ENCODE measurements around the gene MAVS. TPM values are rescaled to one million over a fixed set of nuclear protein-coding genes. Genes with fewer than 3 reads are reported as not detected.

MAVS gene
- total RNA-seq, 1 experiment from 2014 or later: 23.4 TPM

DNA sequence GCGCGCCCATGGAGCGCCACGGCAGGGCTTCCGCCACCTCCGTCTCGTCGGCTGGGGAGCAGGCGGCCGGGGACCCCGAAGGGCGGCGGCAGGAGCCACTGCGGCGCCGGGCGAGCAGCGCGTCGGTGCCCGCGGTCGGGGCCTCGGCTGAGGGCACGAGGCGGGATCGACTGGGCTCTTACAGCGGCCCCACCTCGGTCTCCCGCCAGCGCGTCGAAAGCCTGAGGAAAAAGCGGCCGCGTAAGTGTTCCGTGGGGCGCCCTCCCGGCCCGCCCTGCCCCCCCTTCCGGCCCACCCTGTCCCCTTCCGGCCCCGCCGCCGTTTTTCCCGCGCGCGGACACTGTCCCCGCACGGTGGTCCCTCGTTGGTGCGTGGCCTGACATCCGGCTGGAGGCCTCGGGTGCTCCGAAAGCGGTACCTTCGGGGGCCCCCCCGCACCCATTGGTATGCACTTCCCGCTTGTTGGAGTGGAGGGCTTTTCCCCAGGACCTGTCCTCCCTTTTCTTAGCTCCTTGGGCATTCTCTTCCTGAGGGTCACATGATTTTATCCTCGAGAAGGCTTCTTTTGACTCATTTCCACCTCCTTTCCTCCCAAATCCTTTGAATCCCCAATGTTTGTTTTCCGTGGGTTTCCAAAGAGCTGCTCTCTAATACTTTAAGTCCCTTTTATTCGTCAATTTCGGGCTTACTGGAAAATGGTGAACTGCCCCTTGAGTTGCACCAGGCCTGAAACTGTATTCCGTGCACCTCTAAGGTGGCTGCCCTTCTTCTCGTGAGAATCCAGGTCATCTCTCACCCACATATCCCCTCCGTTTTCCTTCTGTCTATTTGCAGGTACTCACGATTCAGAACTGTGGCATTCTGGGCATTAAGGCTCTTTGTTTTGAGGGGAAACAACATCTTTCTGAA lies 43.1 kb downstream of the MAVS start (continued):
- TF ChIP-seq, protein P1, sequence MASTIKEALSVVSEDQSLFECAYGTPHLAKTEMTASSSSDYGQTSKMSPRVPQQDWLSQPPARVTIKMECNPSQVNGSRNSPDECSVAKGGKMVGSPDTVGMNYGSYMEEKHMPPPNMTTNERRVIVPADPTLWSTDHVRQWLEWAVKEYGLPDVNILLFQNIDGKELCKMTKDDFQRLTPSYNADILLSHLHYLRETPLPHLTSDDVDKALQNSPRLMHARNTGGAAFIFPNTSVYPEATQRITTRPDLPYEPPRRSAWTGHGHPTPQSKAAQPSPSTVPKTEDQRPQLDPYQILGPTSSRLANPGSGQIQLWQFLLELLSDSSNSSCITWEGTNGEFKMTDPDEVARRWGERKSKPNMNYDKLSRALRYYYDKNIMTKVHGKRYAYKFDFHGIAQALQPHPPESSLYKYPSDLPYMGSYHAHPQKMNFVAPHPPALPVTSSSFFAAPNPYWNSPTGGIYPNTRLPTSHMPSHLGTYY (CRISPR knock-in tag; IDR thresholded peaks at IDR 0.05): no peak
- TF ChIP-seq JAZF1 (CRISPR knock-in tag; IDR thresholded peaks at IDR 0.05) (no peak), USF1 (CRISPR knock-in tag; IDR thresholded peaks at IDR 0.05) (no peak), MYBL2 (CRISPR knock-in tag; IDR thresholded peaks at IDR 0.05) (peak; percentile 5; the same call in 1 of the 2 replicates), CTCF (IDR thresholded peaks at IDR 0.05) (no peak), CREM (CRISPR knock-in tag; IDR thresholded peaks at IDR 0.05) (no peak), RELA (CRISPR knock-in tag; IDR thresholded peaks at IDR 0.05; ENCODE audit: borderline replicate concordance) (peak; percentile 65; the same call in 1 of the 2 replicates), ZSCAN18 (CRISPR knock-in tag; IDR thresholded peaks at IDR 0.05) (no peak), FOXP1 (CRISPR knock-in tag; IDR thresholded peaks at IDR 0.05; ENCODE audit: borderline replicate concordance) (0 out of 2 replicates have a peak, but pooled peaks have one; percentile 68), TEAD1 (CRISPR knock-in tag; IDR thresholded peaks at IDR 0.05) (no peak), E2F5 (CRISPR knock-in tag; IDR thresholded peaks at IDR 0.05) (peak; percentile 70), JUN (CRISPR knock-in tag; IDR thresholded peaks at IDR 0.05) (0 out of 2 replicates have a peak, but pooled peaks have one; percentile 69), STAT6 (CRISPR knock-in tag; conservative IDR thresholded peaks at IDR 0.05; ENCODE audit: low read depth) (no peak), ZMAT4 (CRISPR knock-in tag; IDR thresholded peaks at IDR 0.05) (no peak), AR (CRISPR knock-in tag; IDR thresholded peaks at IDR 0.05) (no peak)
- TF ChIP-seq, protein P2, sequence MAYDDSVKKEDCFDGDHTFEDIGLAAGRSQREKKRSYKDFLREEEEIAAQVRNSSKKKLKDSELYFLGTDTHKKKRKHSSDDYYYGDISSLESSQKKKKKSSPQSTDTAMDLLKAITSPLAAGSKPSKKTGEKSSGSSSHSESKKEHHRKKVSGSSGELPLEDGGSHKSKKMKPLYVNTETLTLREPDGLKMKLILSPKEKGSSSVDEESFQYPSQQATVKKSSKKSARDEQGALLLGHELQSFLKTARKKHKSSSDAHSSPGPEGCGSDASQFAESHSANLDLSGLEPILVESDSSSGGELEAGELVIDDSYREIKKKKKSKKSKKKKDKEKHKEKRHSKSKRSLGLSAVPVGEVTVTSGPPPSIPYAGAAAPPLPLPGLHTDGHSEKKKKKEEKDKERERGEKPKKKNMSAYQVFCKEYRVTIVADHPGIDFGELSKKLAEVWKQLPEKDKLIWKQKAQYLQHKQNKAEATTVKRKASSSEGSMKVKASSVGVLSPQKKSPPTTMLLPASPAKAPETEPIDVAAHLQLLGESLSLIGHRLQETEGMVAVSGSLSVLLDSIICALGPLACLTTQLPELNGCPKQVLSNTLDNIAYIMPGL (CRISPR knock-in tag; IDR thresholded peaks at IDR 0.05): 0 out of 2 replicates have a peak, but pooled peaks have one; percentile 0
- TF ChIP-seq, protein P3, sequence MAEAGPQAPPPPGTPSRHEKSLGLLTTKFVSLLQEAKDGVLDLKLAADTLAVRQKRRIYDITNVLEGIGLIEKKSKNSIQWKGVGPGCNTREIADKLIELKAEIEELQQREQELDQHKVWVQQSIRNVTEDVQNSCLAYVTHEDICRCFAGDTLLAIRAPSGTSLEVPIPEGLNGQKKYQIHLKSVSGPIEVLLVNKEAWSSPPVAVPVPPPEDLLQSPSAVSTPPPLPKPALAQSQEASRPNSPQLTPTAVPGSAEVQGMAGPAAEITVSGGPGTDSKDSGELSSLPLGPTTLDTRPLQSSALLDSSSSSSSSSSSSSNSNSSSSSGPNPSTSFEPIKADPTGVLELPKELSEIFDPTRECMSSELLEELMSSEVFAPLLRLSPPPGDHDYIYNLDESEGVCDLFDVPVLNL (CRISPR knock-in tag; IDR thresholded peaks at IDR 0.05; ENCODE audit: borderline replicate concordance, low read depth): peak; percentile 84; the same call in 1 of the 2 replicates
- TF ChIP-seq, protein P4, sequence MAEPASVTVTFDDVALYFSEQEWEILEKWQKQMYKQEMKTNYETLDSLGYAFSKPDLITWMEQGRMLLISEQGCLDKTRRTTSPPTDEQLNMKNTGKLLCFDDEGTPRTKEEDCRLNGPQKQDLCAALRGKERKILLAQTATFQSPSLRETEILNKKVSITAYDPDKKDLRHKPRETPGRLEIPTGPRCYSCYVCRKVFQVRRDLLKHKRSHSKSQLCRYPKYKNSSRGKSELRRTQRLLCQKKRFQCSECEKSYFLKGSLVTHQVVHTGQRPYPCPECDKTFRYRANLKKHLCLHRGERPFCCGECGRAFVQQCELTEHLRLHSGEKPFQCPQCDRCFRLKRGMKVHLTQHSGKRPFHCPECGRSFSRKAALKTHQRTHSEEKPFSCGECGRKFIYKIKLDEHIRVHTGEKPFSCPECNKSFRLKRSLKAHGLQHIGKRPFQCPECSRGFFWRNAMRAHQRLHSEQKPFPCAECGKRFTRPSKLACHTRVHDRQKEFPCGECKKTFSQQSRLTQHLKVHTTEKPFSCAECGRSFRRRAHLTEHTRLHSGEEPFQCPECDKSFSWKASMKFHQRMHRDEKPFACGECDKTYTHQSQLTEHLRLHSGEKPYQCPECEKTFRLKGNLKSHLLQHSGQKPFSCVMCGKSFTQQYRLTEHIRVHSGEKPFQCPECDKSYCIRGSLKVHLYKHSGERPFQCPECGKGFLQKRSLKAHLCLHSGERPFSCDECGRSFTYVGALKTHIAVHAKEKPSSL (CRISPR knock-in tag; conservative IDR thresholded peaks at IDR 0.05): no peak
